Choroid plexus epithelial cell (primary cell): ENCODE results near the gene SLC7A14.
A peak's percentile ranks its signal among the peaks of the same experiment; 100 is the strongest.

Source experiments
- DNase-seq: peaks from one replicate; pipeline ENCODE4 v3.0.0-alpha.2; 2010; ENCODE audit warnings: low read depth
- H3K4me3 ChIP-seq: 2 replicates; pipeline ENCODE4 v1.5.1; 2011; ENCODE audit warnings: low read depth, mild to moderate bottlenecking, control low read depth, low read length, moderate library complexity
- TF ChIP-seq, protein P1 (sequence below): conservative IDR thresholded peaks from 2 replicates; pipeline ENCODE4 v1.5.1; 2011; ENCODE audit warnings: low read depth, mild to moderate bottlenecking, control low read depth, inconsistent platforms, low read length, moderate library complexity

The SLC7A14 gene

DNA sequence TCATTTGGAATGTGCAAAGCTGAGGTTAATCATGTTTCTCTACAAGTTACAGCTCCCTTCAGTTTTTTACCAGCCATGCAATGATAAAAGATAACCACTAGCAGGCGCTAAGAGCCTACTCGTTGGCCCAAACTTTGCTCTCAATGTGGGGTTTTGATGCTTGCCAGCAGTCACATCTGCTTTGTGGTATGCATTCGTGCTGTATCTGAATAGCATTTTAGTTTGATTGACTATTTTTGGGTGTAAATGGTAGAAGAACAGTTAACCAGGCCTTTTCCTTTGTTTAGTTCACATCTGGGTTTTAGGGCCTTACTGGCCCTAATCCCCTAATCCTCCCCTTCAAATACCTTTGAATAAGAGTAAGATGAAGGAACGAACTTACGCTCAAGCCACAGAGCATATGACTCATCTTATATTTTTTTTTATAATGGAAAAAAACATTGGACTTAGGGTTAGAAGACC, 171.6 kb downstream of the SLC7A14 start:
- no peak overlapping the region for H3K4me3 ChIP-seq
- peak; percentile 93 for DNase-seq
- TF ChIP-seq, protein P1, sequence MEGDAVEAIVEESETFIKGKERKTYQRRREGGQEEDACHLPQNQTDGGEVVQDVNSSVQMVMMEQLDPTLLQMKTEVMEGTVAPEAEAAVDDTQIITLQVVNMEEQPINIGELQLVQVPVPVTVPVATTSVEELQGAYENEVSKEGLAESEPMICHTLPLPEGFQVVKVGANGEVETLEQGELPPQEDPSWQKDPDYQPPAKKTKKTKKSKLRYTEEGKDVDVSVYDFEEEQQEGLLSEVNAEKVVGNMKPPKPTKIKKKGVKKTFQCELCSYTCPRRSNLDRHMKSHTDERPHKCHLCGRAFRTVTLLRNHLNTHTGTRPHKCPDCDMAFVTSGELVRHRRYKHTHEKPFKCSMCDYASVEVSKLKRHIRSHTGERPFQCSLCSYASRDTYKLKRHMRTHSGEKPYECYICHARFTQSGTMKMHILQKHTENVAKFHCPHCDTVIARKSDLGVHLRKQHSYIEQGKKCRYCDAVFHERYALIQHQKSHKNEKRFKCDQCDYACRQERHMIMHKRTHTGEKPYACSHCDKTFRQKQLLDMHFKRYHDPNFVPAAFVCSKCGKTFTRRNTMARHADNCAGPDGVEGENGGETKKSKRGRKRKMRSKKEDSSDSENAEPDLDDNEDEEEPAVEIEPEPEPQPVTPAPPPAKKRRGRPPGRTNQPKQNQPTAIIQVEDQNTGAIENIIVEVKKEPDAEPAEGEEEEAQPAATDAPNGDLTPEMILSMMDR, result peak; percentile 100

DNA sequence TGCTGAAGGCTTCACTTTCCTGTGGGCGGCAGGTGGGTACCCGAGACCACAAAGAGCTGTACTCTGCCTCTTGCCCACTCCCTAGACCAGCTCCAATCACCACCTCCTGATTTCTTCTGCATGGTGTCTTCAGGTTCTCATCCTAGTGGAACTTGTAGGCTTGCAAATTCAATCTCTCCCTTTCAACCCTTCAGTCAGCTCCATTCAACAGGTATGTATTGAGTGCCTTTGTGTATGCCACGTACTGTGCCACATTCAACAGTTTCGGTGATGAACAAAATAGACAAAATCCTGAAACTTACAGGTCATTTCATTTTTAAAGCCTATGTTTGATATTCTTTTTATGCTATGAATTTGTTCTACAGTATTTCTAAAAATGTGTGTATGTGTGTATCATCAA, 172.6 kb downstream of the SLC7A14 start:
- H3K4me3 ChIP-seq, result no peak overlapping the region
- TF ChIP-seq, protein P1, result no peak
- no peak for DNase-seq

DNA sequence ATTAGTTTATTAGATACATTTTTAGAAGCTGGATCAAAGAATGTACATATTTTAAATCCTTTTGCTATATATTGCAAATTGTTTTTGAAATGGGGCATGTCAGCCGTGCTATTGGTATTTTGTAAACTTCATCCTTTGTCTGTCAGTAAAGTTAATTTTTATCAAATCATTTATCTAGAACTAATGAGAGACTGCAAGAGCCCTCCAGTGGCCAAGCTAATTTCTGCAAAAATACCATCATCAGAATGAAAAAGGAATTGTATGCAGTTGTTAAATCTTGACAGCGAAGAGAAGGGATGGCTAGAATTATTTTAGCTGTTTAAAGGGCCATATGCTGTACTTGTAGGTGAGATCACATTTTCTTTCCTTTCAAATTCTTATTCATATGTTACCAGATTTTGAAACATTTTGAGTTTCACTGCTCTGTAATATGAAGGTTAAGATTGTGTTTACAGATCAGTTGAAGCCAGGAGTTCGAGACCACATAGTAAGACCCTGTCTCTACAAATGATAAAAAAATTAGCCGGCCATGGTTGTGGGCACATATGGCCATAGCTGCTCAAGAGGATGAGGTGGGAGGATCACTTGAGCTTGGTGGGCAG, 175.3 kb downstream of the SLC7A14 start:
- TF ChIP-seq, protein P1, result peak; percentile 72
- DNase-seq, result peak; percentile 71
- H3K4me3 ChIP-seq, result no peak overlapping the region
